ENCODE measurements around the gene VSNL1.

DNA sequence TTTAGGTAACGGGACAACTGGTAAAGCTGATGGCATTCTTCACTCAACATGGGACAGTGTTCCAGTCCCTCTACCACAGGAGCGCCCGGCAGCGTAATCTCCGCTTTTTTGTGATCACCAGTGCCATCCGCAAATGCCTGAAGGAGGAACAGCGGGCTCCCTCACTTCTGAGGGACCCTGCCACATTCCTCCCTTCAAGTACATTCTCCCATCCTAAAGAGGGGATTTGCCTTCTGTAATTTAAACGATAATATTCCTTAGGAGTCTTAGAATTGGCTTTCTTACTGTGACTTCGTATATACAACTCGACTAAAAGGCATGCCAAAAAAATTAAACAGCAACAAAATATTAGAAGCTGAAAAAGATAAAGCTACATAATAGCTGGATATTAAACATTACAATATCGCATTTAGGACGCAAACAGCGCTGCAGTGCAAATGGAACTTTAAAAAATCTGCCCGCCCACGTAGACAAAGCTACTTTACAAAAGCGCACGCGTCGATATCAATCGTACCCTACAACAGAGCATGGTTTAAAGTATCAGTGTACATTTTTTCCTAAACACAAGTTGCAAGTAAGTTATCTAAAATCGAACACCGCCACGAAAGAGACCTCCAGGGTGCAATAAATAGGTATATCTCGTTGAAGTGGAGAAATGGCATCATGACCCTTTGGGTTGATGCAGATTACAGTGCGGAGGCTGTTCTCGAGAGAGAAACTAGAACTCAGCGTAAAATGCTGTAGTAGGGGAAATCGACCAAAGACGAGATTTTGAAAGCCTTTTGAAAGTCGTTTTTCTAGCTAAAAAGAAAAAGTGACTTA is 2.3 kb upstream of the VSNL1 start:
- TF ChIP-seq, protein P1, sequence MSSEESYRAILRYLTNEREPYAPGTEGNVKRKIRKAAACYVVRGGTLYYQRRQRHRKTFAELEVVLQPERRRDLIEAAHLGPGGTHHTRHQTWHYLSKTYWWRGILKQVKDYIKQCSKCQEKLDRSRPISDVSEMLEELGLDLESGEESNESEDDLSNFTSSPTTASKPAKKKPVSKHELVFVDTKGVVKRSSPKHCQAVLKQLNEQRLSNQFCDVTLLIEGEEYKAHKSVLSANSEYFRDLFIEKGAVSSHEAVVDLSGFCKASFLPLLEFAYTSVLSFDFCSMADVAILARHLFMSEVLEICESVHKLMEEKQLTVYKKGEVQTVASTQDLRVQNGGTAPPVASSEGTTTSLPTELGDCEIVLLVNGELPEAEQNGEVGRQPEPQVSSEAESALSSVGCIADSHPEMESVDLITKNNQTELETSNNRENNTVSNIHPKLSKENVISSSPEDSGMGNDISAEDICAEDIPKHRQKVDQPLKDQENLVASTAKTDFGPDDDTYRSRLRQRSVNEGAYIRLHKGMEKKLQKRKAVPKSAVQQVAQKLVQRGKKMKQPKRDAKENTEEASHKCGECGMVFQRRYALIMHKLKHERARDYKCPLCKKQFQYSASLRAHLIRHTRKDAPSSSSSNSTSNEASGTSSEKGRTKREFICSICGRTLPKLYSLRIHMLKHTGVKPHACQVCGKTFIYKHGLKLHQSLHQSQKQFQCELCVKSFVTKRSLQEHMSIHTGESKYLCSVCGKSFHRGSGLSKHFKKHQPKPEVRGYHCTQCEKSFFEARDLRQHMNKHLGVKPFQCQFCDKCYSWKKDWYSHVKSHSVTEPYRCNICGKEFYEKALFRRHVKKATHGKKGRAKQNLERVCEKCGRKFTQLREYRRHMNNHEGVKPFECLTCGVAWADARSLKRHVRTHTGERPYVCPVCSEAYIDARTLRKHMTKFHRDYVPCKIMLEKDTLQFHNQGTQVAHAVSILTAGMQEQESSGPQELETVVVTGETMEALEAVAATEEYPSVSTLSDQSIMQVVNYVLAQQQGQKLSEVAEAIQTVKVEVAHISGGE (CRISPR knock-in tag; IDR thresholded peaks at IDR 0.05) = no peak
- no peak for TF ChIP-seq ATF7 (IDR thresholded peaks at IDR 0.05; ENCODE audit: low read depth)
- TF ChIP-seq GABPA (IDR thresholded peaks at IDR 0.05; ENCODE audit: low read depth) = no peak
- no peak for TF ChIP-seq EP300 (IDR thresholded peaks at IDR 0.05; ENCODE audit: borderline replicate concordance in 1 of 2, control insufficient read depth in 1 of 2, low read depth in 2 of 2, low read length in 2 of 2)
- no peak for TF ChIP-seq POLR2A (IDR thresholded peaks at IDR 0.05; ENCODE audit: low read depth, low read length)
- TF ChIP-seq, protein P2, sequence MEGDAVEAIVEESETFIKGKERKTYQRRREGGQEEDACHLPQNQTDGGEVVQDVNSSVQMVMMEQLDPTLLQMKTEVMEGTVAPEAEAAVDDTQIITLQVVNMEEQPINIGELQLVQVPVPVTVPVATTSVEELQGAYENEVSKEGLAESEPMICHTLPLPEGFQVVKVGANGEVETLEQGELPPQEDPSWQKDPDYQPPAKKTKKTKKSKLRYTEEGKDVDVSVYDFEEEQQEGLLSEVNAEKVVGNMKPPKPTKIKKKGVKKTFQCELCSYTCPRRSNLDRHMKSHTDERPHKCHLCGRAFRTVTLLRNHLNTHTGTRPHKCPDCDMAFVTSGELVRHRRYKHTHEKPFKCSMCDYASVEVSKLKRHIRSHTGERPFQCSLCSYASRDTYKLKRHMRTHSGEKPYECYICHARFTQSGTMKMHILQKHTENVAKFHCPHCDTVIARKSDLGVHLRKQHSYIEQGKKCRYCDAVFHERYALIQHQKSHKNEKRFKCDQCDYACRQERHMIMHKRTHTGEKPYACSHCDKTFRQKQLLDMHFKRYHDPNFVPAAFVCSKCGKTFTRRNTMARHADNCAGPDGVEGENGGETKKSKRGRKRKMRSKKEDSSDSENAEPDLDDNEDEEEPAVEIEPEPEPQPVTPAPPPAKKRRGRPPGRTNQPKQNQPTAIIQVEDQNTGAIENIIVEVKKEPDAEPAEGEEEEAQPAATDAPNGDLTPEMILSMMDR (IDR thresholded peaks at IDR 0.05 in 2 of 3, conservative IDR thresholded peaks at IDR 0.05 in 1 of 3; ENCODE audit: control insufficient read depth in 2 of 3, extremely low read depth in 1 of 3, insufficient read depth in 1 of 3, low read depth in 3 of 3, low read length in 3 of 3) = no peak
- TF ChIP-seq, protein P3, sequence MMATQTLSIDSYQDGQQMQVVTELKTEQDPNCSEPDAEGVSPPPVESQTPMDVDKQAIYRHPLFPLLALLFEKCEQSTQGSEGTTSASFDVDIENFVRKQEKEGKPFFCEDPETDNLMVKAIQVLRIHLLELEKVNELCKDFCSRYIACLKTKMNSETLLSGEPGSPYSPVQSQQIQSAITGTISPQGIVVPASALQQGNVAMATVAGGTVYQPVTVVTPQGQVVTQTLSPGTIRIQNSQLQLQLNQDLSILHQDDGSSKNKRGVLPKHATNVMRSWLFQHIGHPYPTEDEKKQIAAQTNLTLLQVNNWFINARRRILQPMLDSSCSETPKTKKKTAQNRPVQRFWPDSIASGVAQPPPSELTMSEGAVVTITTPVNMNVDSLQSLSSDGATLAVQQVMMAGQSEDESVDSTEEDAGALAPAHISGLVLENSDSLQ (IDR thresholded peaks at IDR 0.05) = no peak
- TF ChIP-seq ZZZ3 (IDR thresholded peaks at IDR 0.05; ENCODE audit: control insufficient read depth, insufficient read length, low read depth) = no peak
- no peak for TF ChIP-seq RCOR1 (conservative IDR thresholded peaks at IDR 0.05; ENCODE audit: low read depth, low read length)
- no peak for TF ChIP-seq POLR2AphosphoS5 (IDR thresholded peaks at IDR 0.05; ENCODE audit: low read length)
- TF ChIP-seq, protein P4, sequence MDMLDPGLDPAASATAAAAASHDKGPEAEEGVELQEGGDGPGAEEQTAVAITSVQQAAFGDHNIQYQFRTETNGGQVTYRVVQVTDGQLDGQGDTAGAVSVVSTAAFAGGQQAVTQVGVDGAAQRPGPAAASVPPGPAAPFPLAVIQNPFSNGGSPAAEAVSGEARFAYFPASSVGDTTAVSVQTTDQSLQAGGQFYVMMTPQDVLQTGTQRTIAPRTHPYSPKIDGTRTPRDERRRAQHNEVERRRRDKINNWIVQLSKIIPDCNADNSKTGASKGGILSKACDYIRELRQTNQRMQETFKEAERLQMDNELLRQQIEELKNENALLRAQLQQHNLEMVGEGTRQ (IDR thresholded peaks at IDR 0.05; ENCODE audit: borderline replicate concordance, low read depth, low read length) = no peak

Measured in GM12878 (cell line).